Measurements from ENCODE around the gene MOB2. TPM values are rescaled to one million over a fixed set of nuclear protein-coding genes. Genes with fewer than 3 reads are reported as not detected.

Gene MOB2
- total RNA-seq, 1 experiment from 2014 or later = 21.8 TPM

GRCh38 chr11:1460396-1460985 is 26.1 kb downstream of the MOB2 start:
- no peaks in the 10 kb centered on the region for H4K20me1 ChIP-seq (ENCODE audit: insufficient read depth)
- H3K4me3 ChIP-seq = no peak overlapping the region
- no peak overlapping the region for H3K27ac ChIP-seq
- H3F3A ChIP-seq (ENCODE audit: insufficient read depth, low read depth) = no peaks in the 10 kb centered on the region
- BruUV-seq (replicated peaks) = no TSS peak
- no peaks in the 10 kb centered on the region for H3K36me3 ChIP-seq (ENCODE audit: low read depth)
- TF ChIP-seq EZH2 (IDR thresholded peaks at IDR 0.05; ENCODE audit: low read depth) (no peak), CTCF (conservative IDR thresholded peaks at IDR 0.05) (no peak)
- no peak overlapping the region for H2AFZ ChIP-seq
- H3K79me2 ChIP-seq (ENCODE audit: low read depth) = no peaks in the 10 kb centered on the region
- no peak for DNase-seq
- CTCF ChIA-PET = no interaction called here
- intact Hi-C loops (cut with micrococcal nuclease; ENCODE audit: unreplicated experiment) = no loop called here
- no peaks in the 10 kb centered on the region for H3K4me1 ChIP-seq (replicated peaks; ENCODE audit: insufficient read depth)
- no peaks in the 10 kb centered on the region for H3K9me2 ChIP-seq (ENCODE audit: insufficient read depth)
- no peaks in the 10 kb centered on the region for H3K27me3 ChIP-seq (ENCODE audit: insufficient read depth, low read depth)
- POLR2A ChIA-PET (ENCODE audit: unreplicated experiment) = no interaction called here
- H3K9me3 ChIP-seq (ENCODE audit: insufficient read depth, low read depth) = no peaks in the 10 kb centered on the region
- no peak overlapping the region for H3K4me2 ChIP-seq

GRCh38 chr11:1459764-1460395 is 26.7 kb downstream of the MOB2 start:
- Histone ChIP-seq H3K36me3 (ENCODE audit: low read depth) (no peaks in the 10 kb centered on the region), H3K9me3 (ENCODE audit: insufficient read depth, low read depth) (no peaks in the 10 kb centered on the region), H3K4me1 (replicated peaks; ENCODE audit: insufficient read depth) (no peaks in the 10 kb centered on the region), H3F3A (ENCODE audit: insufficient read depth, low read depth) (no peaks in the 10 kb centered on the region), H3K4me3 (no peak overlapping the region), H2AFZ (no peak overlapping the region), H3K9me2 (ENCODE audit: insufficient read depth) (no peaks in the 10 kb centered on the region), H3K4me2 (no peak overlapping the region), H3K27me3 (ENCODE audit: insufficient read depth, low read depth) (no peaks in the 10 kb centered on the region), H3K27ac (no peak overlapping the region), H3K79me2 (ENCODE audit: low read depth) (no peaks in the 10 kb centered on the region), H4K20me1 (ENCODE audit: insufficient read depth) (no peaks in the 10 kb centered on the region)
- CTCF ChIA-PET = no interaction called here
- intact Hi-C loops (cut with micrococcal nuclease; ENCODE audit: unreplicated experiment) = no loop called here
- TF ChIP-seq CTCF (conservative IDR thresholded peaks at IDR 0.05) (no peak), EZH2 (IDR thresholded peaks at IDR 0.05; ENCODE audit: low read depth) (no peak)
- BruUV-seq (replicated peaks) = no TSS peak
- DNase-seq = no peak
- POLR2A ChIA-PET (ENCODE audit: unreplicated experiment) = no interaction called here

GRCh38 chr11:1459219-1459575 is 27.4 kb downstream of the MOB2 start:
- H3K79me2 ChIP-seq (ENCODE audit: low read depth) = no peaks in the 10 kb centered on the region
- no peak for DNase-seq
- H3K4me3 ChIP-seq = no peak overlapping the region
- H4K20me1 ChIP-seq (ENCODE audit: insufficient read depth) = no peaks in the 10 kb centered on the region
- H3F3A ChIP-seq (ENCODE audit: insufficient read depth, low read depth) = no peaks in the 10 kb centered on the region
- ChIA-PET CTCF (no interaction called here), POLR2A (ENCODE audit: unreplicated experiment) (no interaction called here)
- no TSS peak for BruUV-seq (replicated peaks)
- H2AFZ ChIP-seq = no peak overlapping the region
- intact Hi-C loops (cut with micrococcal nuclease; ENCODE audit: unreplicated experiment) = no loop called here
- H3K4me2 ChIP-seq = no peak overlapping the region
- H3K36me3 ChIP-seq (ENCODE audit: low read depth) = no peaks in the 10 kb centered on the region
- no peaks in the 10 kb centered on the region for H3K4me1 ChIP-seq (replicated peaks; ENCODE audit: insufficient read depth)
- H3K9me2 ChIP-seq (ENCODE audit: insufficient read depth) = no peaks in the 10 kb centered on the region
- no peaks in the 10 kb centered on the region for H3K9me3 ChIP-seq (ENCODE audit: insufficient read depth, low read depth)
- H3K27ac ChIP-seq = no peak overlapping the region
- TF ChIP-seq CTCF (conservative IDR thresholded peaks at IDR 0.05) = no peak
- TF ChIP-seq EZH2 (IDR thresholded peaks at IDR 0.05; ENCODE audit: low read depth) = no peak
- no peaks in the 10 kb centered on the region for H3K27me3 ChIP-seq (ENCODE audit: insufficient read depth, low read depth)

All from PC-9 (cell line).